DOHH2 (cell line): ENCODE results near the gene GMDS.

Experiments
- H3F3A ChIP-seq: fragments of 200-600 bp; sonication (generic), shearing (Covaris generic); 2 replicates; pipeline ENCODE4 v1.6.0; 2016; ENCODE audit warnings: antibody characterized with exemption, mild to moderate bottlenecking; ENCODE audit not compliant: control insufficient read depth, insufficient read depth
- H3K27ac ChIP-seq: fragments of 200-600 bp; sonication (generic); 2 replicates; pipeline ENCODE4 v1.5.1; 2014; ENCODE audit warnings: low read depth, mild to moderate bottlenecking, low read length, moderate library complexity
- H3K27me3 ChIP-seq: fragments of 200-600 bp; sonication (generic); 2 replicates; pipeline ENCODE4 v1.6.1; 2014; ENCODE audit warnings: mild to moderate bottlenecking, low read length, mixed read lengths; ENCODE audit not compliant: control insufficient read depth
- H3K36me3 ChIP-seq: fragments of 200-600 bp; sonication (generic); 2 replicates; pipeline ENCODE4 v1.6.1; 2014; ENCODE audit warnings: mild to moderate bottlenecking, low read length, moderate library complexity, mixed read lengths; ENCODE audit not compliant: control insufficient read depth
- H3K4me1 ChIP-seq: fragments of 200-600 bp; sonication (generic); 2 replicates; pipeline ENCODE4 v1.6.1; 2014; ENCODE audit warnings: mild to moderate bottlenecking, low read length, mixed read lengths; ENCODE audit not compliant: control insufficient read depth
- H3K4me2 ChIP-seq: fragments of 200-600 bp; sonication (generic); 2 replicates; pipeline ENCODE4 v1.6.0; 2014; ENCODE audit warnings: mild to moderate bottlenecking, low read length, moderate library complexity
- H3K4me3 ChIP-seq: fragments of 200-600 bp; sonication (generic); 2 replicates; pipeline ENCODE4 v1.5.1; 2014; ENCODE audit warnings: mild to moderate bottlenecking, low read length, mixed read lengths
- H3K79me2 ChIP-seq: fragments of 200-600 bp; sonication (generic); 2 replicates; pipeline ENCODE4 v1.6.1; 2014; ENCODE audit warnings: mild to moderate bottlenecking, low read length, mixed read lengths; ENCODE audit not compliant: control insufficient read depth
- H3K9me2 ChIP-seq: fragments of 200-600 bp; sonication (generic); replicated peaks from 2 replicates; pipeline ENCODE4 v1.6.1; 2014; ENCODE audit warnings: mild to moderate bottlenecking, low read length, mixed read lengths; ENCODE audit not compliant: control insufficient read depth
- H3K9me3 ChIP-seq: fragments of 200-600 bp; sonication (generic); 2 replicates; pipeline ENCODE4 v1.6.1; 2014; ENCODE audit warnings: antibody characterized with exemption, low read length, mixed read lengths; ENCODE audit not compliant: control insufficient read depth, insufficient read depth
- H4K20me1 ChIP-seq: fragments of 200-600 bp; sonication (generic); 2 replicates; pipeline ENCODE4 v1.6.0; 2014; ENCODE audit warnings: low read depth, mild to moderate bottlenecking, antibody characterized with exemption, low read length, moderate library complexity; ENCODE audit not compliant: control insufficient read depth, insufficient read depth
- CTCF ChIP-seq: fragments of 200-600 bp; sonication (generic); IDR thresholded peaks from one replicate; pipeline ENCODE4 v1.5.1; 2014; ENCODE audit warnings: antibody characterized with exemption, mild to moderate bottlenecking, low read depth, low read length; ENCODE audit not compliant: poor library complexity, severe bottlenecking
- EZH2phosphoT487 ChIP-seq: fragments of 200-600 bp; sonication (generic); IDR thresholded peaks from 2 replicates; pipeline ENCODE4 v1.6.1; 2017; ENCODE audit warnings: borderline replicate concordance, mild to moderate bottlenecking, antibody characterized with exemption, low read length, moderate library complexity, mixed read lengths

The GMDS gene

DNA sequence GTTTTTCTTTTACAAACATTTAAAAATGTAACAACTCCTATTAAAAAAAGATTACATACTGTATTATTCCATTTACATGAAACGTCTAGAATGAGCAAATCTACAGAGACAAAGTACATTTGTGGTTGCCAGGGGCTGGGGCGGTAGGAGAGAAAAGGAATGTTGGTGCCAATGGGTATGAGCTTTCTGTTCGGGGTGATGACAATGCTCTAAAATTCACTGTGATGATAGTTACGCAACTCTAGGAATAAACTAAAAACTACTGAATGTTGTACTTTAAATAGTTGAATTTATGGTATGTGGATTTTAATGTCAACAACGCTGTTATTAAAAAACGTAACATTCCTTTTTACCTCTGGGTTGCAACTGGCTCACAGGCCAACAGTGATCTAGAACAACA, 211.1 kb downstream of the GMDS start:
- Histone ChIP-seq H4K20me1 (peaks cover 11% of the 10 kb centered on the region; the same call in 1 of the 2 replicates), H3K27ac (no peak overlapping the region), H3F3A (no peaks in the 10 kb centered on the region), H3K4me2 (no peak overlapping the region), H3K79me2 (no peaks in the 10 kb centered on the region), H3K4me3 (no peak overlapping the region), H3K27me3 (peaks cover 12% of the 10 kb centered on the region), H3K36me3 (no peaks in the 10 kb centered on the region), H3K9me3 (no peaks in the 10 kb centered on the region), H3K4me1 (no peaks in the 10 kb centered on the region), H3K9me2 (no peaks in the 10 kb centered on the region)
- TF ChIP-seq CTCF (no peak), EZH2phosphoT487 (no peak)

- Histone ChIP-seq H3K4me1 (peaks cover 6% of the 10 kb centered on the region), H3K36me3 (no peaks in the 10 kb centered on the region), H3K4me2 (no peak overlapping the region), H3K9me3 (no peaks in the 10 kb centered on the region), H3K4me3 (no peak overlapping the region), H4K20me1 (peaks cover 16% of the 10 kb centered on the region; the same call in 1 of the 2 replicates), H3K9me2 (no peaks in the 10 kb centered on the region), H3K27me3 (peaks cover 17% of the 10 kb centered on the region), H3K79me2 (no peaks in the 10 kb centered on the region), H3K27ac (no peak overlapping the region), H3F3A (no peaks in the 10 kb centered on the region)
- TF ChIP-seq EZH2phosphoT487 (no peak), CTCF (no peak)
These were observed 211.9 kb downstream of the GMDS start for GRCh38 chr6:2033544-2033943.

DNA sequence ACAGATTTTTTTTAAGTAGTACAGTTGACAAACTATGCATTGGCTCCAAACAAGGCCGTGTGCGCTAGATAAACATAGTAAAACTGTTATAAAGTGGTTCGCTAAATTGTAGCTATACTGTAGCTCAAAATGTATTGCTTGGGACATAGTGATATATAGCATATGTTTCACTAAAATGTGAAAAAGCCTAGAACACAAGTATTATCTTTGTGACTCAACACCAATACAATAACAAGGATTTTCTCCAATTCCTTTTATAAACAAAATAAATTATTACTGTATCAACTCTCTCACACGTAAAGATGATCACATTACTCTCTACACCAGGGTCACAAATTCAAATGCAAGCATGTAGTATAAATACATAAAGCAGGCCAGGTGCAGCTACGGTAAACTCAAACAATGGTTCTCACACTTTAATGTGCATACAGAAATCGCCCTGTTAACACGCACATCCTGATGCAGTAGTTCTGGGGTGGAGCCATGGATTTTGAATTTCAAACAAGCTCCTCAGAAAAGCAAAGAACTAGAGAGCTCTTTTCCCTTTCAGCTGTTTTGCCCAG, 214.6 kb downstream of the GMDS start:
- no peak overlapping the region for H3K4me3 ChIP-seq
- no peak for TF ChIP-seq EZH2phosphoT487
- no peak for TF ChIP-seq CTCF
- H3K36me3 ChIP-seq: no peaks in the 10 kb centered on the region
- H3K4me1 ChIP-seq: peaks cover 13% of the 10 kb centered on the region
- H3K9me3 ChIP-seq: no peaks in the 10 kb centered on the region
- no peak overlapping the region for H3K27ac ChIP-seq
- 0 out of 2 replicates have a peak, but pooled peaks cover 5% of the 10 kb centered on the region for H3F3A ChIP-seq
- H3K4me2 ChIP-seq: no peak overlapping the region
- no peaks in the 10 kb centered on the region for H3K9me2 ChIP-seq
- peaks cover 31% of the 10 kb centered on the region for H3K27me3 ChIP-seq
- no peaks in the 10 kb centered on the region for H3K79me2 ChIP-seq
- peaks cover 25% of the 10 kb centered on the region for H4K20me1 ChIP-seq
